Measurements from ENCODE around the gene MCUB.

The MCUB gene

GRCh38 chr4:109622626-109623025 lies 62.6 kb downstream of the MCUB start:
- H3K4me3 ChIP-seq (ENCODE audit: control insufficient read depth, low read depth, low read length) = no peak overlapping the region
- no peak for DNase-seq (ENCODE audit: low read depth)
- TF ChIP-seq CTCF (conservative IDR thresholded peaks at IDR 0.05; ENCODE audit: control insufficient read depth, insufficient read depth, low read depth, low read length) = no peak

- no peak for DNase-seq (ENCODE audit: low read depth)
- no peak overlapping the region for H3K4me3 ChIP-seq (ENCODE audit: control insufficient read depth, low read depth, low read length)
- TF ChIP-seq CTCF (conservative IDR thresholded peaks at IDR 0.05; ENCODE audit: control insufficient read depth, insufficient read depth, low read depth, low read length) = no peak
These were observed 64.5 kb downstream of the MCUB start for GRCh38 chr4:109624536-109624935.

- no peak overlapping the region for H3K4me3 ChIP-seq (ENCODE audit: control insufficient read depth, low read depth, low read length)
- TF ChIP-seq CTCF (conservative IDR thresholded peaks at IDR 0.05; ENCODE audit: control insufficient read depth, insufficient read depth, low read depth, low read length) = no peak
- no peak for DNase-seq (ENCODE audit: low read depth)
These were observed 67.3 kb downstream of the MCUB start for GRCh38 chr4:109627361-109627760.

- no peak for DNase-seq (ENCODE audit: low read depth)
- no peak for TF ChIP-seq CTCF (conservative IDR thresholded peaks at IDR 0.05; ENCODE audit: control insufficient read depth, insufficient read depth, low read depth, low read length)
- no peak overlapping the region for H3K4me3 ChIP-seq (ENCODE audit: control insufficient read depth, low read depth, low read length)
These were observed 69.7 kb downstream of the MCUB start for GRCh38 chr4:109629775-109630174.

GRCh38 chr4:109631532-109632108 lies 71.6 kb downstream of the MCUB start:
- TF ChIP-seq CTCF (conservative IDR thresholded peaks at IDR 0.05; ENCODE audit: control insufficient read depth, insufficient read depth, low read depth, low read length) = no peak
- DNase-seq (ENCODE audit: low read depth) = peak; percentile 24

GRCh38 chr4:109640644-109641043 lies 80.6 kb downstream of the MCUB start:
- TF ChIP-seq CTCF (conservative IDR thresholded peaks at IDR 0.05; ENCODE audit: control insufficient read depth, insufficient read depth, low read depth, low read length) = no peak
- H3K4me3 ChIP-seq (ENCODE audit: control insufficient read depth, low read depth, low read length) = no peak overlapping the region
- DNase-seq (ENCODE audit: low read depth) = no peak

More at GRCh38 chr4:109631532-109632108, 71.6 kb downstream of the MCUB start:
- H3K4me3 ChIP-seq (ENCODE audit: control insufficient read depth, low read depth, low read length) = no peak overlapping the region

Data from fibroblast of mammary gland (primary cell).